NCI-H1694 treated with DMSO at 0.1 percent for 48 hours (cell line): ENCODE measurements around the gene ZNF14.
"Not testable (repeated sequence)": the region's sequence is repeated elsewhere in the genome, so short reads cannot be mapped to it uniquely, and the experiment has no call there.

ENCODE experiments used
- DNase-seq: peaks from one replicate; lab custom pipeline; 2025; lab: John Stamatoyannopoulos, UW

Gene ZNF14

DNA sequence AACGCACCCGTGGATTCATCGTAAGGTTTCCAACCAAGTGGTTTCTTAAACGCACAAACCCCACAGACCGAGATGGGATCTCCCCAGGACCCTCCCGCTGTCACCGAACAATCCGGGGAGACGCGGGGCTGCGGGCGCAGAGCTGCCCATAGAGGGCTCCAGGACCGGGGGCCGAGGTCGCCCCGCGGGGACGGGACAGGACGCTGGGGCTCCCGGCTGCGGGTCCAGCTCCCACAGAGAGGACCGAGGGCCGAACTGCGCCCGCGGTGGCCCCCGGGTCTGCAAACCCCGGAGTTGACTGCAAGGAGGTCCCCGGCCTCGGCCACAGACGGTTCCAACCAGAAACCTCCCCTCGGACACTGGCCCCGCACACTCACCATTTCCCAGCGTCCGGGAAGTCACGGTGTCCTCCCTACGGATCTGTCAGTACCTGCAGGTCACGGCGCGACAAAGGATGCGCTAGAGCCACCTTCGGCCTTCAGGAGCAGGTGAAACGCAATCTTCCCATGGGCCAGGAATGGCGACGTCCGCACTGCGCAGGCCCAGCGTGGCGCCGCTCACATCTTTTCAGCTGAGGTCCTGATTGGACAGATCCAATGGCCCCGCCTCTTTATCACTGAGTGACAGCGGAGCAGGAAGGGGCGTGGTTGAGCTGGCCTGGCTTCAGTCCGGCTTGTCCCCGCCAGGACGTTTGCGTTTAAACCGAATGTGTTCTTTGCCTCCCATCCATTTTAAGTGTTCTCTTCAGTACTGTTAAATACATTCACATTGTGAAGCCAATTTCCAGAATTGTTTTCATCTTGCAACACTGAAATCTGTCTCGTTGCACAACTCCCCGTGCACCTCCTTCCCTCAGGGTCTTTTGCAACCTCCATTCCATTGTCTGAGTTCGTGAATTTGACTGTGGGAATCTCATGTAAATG, at the start of gene ZNF14:
Gene ZNF14, minus strand, starts transcription at position 534 of the 923 bp plus-strand sequence. Its CDS starts 154 bp downstream, at position 380.
- DNase-seq = peak; percentile 90

DNA sequence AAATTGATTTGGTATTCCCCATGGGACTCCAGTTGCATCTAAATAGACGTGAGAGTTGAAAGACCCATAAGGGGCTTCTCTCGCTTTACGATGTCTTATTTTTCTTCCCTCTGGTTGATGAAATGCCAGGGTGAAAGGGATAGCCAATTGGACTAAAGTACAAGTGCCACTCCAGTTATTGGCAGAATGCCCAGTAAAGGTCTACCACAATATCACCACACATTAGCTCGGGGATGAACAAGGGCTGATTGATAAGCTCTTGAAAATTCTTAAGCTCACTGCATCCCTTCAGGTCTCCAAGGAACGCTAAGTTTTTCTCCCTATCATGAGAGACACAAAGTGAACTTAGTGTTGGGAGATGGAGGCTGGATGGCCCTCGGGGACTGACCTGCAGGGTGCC, 48.9 kb upstream of the ZNF14 start:
- DNase-seq = not testable (repeated sequence)

DNA sequence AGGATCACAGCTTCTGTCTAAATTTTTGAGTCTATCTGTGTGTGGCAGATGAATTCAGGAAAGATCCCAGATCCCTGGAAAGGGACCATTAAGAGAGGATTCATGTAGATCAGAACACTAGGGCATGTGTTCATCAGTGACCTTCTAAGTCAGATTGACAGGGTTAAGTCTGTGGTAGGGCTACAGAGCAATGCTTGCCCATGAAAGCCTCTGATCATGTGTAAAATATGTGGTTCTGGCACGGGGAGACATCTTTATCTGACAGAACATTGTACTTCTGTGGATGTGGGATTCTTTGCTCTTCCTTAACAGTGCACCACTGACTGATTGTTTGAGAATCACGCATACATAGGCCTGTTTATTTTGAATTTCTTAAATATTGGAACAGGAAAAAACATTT, 45.8 kb upstream of the ZNF14 start:
- DNase-seq = no peak

DNA sequence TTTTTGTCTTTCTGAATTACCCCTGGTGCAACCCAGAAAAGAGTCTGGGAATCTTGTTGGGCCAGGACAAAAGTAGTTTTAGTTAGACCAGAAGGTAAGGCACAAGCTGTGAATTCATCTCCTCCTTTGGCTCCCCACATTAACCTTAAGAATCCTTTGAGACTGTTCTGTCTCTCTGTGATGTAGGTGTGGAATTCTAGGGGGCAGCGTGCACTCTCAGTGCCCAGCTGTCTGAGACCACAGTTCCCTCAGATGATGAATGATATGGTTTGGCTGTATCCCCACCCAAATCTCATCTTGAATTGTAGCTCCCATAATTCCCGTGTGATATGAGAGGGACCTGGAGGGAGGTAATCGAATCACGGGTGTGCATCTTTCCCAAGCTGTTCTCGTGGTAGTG, 44.8 kb upstream of the ZNF14 start:
- no peak for DNase-seq

DNA sequence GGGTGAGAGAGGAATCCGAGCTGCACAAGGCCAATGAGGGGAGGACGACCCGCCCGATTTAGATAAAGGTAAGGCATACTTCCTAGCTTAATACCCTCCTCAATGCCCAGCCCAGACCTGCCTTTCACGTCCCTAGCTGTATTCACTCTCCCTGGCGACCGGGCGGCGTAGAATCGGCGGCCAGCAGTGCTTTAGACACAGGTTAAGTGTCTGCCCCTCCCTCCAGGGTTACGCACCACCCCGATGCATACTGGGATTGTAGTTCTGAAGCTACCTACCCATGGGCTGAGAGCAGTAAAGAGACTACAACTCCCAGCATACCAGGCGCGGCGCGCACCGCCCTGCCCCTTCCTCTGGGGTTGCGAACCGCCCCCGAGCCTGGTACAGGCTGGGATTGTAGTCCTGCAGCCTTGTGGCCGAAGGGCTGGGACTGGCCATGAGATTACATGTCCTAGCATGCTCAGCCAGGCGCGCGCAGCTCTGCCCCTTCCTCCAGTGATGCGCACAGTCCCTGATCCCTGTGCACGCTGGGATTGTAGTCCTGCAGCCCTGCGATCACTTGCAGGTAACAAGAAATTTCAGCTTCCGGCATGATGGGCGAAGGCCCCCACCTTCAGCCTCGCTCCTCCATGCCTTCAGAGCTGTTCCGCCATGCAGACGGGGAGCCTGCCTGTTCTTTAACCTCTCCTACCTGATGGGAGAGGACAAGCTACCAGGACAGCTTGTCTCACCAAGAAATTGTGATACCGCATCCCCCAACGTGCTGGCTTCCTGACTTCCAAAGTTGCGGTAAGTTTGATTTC, 43.5 kb upstream of the ZNF14 start:
- DNase-seq = peak; percentile 94

DNA sequence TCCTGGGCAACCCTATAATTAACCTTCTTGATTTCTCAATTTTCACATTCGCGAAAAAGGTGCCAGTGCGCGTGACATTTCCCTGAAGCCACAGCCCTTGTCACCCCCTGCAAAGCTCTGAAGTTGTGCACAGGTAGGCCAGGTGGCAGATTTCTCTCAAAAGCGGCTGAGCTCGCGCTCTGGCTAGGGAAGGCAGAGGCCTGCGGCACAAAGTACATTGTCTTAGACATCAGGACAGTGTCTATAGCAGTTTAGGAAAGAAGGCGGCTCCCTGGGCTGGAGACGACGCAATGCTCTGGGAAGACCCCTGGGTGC, 42.9 kb upstream of the ZNF14 start:
- no peak for DNase-seq

DNA sequence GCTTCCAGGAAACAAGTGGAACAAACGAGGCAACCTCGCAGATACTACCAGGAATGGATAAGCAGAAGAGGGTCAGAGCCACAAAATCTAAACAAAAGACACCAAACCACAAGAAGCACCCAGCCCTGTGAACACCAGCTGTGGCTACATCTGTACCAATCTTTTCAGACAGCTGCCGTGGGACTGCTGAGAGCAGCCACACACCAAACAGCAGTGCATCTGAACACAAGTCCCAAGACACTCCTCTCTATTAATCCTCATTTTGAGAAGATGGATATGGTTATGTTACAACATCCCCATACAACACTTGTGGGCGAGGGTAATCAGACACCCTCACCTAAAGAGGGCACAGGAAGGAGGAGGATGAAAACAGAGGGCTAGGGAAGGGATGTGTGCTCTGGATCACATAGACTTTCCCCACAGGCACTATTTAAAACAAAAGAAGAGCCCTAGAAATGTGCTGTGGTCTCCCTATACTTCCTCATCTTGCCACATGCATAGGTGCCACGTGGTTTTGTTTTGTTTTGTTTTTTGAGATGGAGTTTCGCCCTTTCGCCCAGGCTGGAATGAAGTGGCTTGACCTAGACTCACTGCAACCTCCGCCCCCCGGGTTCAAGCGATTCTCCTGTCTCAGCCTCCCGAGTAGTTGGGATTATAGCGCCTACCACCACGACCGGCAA, 41.6 kb upstream of the ZNF14 start:
- no peak for DNase-seq

DNA sequence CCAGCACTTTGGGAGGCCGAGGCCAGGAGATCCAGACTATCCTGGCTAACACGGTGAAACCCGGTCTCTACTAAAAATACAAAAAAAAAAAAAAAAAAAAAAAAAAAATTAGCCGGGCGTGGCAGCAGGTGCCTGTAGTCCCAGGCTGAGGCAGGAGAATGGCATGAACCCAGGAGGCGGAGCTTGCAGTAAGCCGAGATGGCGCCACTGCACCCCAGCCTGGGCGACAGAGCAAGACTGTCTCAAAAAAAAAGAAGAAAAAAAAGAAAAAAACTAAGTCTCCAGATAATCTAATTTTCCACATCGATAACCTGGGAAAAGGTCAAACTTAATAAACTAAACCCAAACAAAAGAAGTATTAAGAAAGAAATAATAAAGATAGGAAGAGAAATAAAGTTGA, 39.1 kb upstream of the ZNF14 start:
- DNase-seq = not testable (repeated sequence)

DNA sequence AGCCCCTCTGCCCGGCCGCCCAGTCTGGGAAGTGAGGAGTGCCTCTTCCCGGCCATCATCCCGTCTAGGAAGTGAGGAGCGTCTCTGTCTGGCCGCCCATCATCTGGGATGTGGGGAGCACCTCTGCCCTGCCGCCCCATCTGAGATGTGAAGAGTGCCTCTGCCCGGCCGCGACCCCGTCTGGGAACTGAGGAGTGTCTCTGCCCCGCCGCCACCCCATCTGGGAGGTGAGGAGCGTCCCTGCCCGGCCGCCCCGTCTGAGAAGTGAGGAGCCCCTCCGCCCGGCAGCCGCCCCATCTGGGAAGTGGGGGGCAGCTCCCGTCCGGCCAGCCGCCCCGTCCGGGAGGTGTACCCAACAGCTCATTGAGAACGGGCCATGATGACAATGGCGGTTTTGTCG, 37.1 kb upstream of the ZNF14 start:
- DNase-seq = not testable (repeated sequence)

DNA sequence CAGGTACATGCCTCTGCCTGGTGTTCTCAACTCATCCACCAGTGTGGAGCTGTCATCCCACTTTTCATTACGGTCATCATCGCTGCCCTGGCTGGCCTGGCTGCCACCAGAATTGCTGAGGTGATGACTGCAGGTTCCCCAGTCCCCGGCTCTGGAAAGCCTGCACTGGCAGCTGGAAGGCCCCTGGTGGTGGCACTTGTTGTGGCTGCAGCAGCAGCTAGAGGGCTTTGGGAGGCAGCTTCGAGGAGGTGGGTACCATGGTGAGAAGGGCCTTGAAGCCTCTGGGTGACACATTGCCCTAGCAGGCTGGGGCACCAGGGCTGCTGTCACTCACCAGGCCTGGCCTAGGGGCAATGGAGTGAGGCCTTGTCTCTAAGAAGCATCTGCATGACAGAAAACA, 25.3 kb upstream of the ZNF14 start:
- DNase-seq = no peak

DNA sequence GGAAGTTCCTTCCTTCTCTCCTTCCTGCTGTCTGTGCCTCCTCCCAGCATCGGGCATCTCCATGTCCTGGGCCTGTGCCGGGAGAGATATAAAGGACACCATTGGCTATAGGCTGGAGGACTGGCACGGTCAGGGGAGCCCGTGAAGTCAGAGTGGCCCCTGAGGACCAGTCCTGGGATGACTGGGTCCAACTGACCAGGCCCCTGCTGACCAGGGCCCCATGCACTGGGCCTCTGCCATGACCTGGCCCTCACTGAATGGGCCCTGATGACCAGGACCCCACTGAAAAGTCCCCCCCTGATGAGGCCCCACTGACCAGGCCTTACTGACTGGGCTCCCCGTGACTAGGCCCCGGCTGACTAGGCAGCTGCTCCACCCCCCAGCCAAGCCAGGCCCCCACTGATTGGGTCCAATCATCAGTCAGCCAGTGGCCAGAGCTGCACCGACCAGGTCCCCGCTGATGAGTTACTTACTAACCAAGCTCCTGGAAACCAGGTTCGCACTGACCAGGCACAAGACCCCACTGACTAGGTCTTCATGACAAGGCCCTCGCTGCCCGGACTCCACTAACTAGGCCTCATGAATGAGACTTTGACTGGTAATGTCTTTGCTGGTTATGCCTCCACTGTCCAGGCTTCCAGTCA, 20.0 kb upstream of the ZNF14 start:
- DNase-seq = no peak

DNA sequence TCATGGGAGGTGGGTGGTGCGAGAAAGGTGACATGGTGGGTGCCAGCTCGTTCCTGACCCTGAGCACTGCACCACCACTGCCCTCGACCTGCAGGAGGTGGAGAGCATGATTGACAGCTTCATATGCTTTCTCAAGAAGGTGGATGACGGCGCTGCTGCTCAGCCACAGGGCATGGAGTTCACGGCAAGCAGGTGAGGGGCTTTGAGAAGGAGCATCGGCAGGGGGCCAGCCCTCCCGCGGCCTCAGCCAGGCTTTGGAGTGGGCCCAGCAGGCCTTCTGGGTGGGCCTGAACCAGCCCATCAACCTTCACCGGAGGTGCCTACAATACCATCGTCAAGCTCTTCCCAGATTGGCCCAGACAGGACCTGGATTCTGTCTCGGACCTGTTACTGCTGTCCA, 18.9 kb upstream of the ZNF14 start:
- no peak for DNase-seq

DNA sequence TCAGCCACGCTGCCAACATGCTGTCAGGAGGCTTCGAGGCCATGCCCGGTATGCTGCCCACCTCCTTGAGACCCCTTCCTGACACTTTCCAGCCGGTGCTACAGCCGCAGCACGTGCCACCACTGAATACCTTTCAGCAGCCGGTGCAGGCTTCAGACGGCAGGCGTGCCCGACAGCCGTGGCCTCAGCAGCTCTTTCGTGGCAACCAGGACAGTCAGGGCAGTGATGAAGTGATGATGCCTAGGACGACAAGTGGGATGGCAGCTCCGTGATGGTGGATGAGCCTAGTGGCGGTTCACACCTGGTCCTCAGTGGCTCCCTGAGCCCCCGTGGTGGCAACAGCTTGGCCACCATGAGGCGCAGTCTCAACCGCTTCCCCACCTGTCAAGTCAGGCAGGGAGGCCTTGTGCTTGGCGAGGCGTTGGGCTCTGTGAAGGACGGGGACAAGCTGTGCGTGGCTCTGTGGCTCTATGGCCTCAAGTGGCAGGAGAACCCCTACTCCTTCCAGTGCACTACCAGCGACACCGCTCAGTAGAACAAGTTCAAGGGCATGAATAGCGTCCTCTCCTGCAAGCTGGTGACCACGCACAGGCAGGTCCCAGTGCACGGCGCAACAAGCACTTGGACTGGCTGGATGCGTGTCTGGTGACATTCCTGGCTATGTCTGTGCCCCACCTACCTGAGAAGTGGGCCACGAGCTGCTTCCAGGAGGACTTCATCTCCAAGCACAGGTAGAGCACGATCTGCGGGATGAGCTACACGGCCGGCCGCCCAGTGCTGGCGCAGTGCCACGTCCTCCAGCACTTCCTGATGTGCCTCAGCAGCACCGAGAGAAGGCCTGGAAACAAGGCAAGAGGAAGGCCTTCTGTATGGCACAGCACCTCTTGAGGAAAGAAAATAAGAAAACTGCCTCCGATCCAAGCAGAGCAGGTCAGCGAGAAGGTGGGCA, 18.2 kb upstream of the ZNF14 start:
- no peak for DNase-seq

DNA sequence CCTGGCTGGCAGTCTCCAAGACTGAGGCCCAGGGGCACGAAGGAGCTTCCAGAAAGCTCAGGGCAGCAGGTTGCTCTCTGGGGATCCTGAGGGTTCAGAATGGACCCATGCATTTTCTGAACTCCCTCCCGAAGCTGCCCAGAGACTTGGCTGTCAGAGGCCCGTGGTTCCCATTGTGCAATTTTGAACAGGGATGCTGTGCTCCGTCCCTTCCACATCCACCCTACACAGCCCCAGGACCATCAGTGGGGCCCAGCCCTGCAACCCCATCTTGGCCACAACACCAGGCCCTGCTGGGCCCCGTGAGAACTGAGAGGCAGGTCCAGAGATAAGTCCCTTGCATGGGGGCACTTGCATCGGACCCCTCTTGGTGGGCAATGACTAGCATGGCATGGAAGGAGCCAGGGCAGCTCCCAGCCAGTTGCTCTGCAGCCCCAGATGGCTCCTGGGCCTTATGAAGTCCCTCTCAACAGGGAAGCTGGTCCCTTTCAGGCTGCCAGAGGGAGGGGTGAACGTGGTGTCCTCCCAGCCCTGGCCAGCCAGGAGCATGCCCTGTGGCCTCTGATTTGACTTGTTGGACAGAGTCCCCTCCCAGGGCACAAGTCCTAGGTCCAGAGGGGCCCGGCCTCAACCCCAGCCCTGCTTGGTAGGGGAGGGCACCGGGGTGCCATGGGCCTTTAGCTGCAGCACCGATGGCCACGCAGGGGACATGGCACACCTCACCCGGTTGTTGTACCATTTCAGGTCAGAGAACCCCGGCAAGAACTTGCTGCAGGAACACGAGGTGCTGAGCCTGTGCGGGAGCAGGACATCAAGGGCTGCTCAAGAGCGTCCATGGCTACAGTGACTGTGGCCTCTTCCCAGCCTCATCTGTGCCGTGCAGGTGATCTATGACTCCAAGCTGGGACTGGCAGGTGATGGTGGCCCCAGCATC, 17.3 kb upstream of the ZNF14 start:
- no peak for DNase-seq

DNA sequence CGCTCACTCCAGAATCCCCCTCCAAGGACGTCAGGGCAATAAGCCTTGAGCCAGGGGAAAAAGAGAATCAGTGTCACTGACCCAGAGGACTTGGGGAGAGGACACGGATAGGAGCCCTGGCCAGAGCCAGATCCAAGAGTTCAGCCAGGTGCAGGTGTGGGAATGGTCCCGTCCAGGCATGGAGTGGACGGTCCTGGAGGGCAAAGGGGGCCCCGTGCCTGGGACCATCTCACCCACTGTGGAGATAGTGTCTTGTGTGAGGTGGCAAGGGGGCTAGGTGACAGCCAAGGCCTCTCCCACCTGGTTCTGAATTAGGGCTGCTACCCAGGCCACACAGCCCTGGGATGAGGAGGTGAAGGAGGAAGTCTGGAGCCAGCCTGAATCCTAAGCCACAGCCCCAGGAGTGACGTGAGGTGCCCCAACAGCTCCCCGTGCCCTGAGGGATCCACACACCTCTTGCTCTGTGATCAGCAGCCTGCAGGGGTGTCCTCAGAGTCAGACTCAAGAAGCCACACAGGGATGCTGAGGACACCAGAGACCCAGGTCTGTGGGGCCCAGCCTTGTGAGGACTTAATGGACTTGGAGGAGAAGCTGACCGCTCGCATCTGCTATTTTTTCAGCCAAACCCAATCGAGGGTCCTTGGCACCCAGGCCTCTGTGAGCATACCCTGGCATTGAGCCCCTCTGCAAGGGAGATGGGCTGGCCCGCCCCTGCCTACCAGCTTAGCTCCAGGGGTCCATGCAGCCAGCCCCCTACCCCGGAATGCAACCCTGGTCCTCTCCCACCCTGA, 16.4 kb upstream of the ZNF14 start:
- no peak for DNase-seq

DNA sequence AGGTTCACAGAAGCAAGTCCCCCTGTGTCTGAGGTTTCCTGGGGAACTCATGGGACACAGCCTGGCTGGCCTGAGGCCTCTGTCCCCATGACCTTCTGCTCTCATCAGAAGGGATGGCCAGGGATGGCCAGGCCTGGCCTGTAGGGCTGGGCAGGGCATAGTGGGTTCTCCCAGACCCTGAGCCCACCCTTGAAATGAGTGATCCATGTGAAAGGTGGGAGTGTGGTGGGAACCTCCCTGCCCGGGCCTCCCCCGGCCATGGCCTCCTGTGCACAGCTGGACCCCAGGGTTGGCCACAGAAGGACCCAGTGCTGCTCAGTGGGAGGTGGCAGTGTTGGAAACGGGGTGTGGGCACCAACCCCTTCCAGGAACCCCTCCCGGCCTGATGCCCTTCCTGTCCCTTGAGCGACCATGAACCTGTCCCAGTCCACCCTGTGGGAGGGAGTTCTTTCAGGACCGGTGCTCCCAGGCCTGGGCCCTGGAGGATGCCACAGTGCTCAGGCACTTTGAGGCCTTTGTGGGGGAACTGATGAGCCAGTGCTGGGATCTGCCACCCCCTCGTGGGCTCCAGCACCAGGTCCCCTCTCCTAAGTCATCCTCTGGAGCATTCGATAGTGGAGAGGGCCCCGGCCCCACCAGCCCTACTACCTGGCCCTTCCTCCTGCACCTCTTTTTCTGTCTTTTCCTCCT, 15.5 kb upstream of the ZNF14 start:
- DNase-seq = no peak

DNA sequence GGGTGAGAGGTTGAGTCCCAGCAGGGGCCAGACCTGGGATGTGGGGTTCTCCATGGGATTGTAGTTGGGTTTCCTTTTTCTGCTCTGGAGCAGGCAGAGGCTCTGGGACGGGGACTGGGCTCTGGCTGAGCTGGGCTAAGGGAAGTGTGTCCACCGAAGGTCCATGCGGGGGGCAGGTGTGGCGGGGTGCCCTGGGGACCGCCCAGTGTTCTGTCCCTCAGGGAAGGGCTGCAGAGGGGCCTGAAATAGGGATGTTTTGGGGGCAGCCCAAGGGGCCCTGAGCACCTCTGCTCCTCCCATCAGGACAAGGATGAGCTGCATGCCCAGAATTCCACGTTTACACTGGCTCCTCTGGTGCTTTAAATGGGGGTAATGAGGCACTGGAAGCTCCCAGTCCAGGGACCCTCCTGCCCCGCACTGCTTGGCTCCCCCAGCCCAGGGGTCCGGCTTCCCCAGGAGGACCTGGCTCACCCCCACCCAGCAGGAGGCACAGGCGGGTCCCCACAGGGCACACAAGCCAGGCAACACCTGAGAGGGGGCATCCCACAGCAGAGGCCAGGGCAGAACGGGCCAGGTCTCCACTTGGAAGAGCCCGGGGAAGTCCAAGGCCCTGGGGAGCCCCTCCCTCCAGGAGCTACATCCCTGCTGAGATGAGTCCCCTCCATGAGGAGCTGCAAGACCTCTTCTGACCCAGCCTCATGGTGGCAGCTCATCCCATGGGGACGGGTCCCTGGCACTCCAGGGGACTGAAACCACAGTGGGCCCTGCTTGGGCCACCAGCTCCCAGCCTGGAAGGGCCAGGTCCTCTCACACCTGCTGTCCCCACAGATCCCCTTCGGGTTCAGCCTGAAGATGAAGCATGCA, 14.7 kb upstream of the ZNF14 start:
- DNase-seq = no peak
